ENCODE data around the gene KCTD18. TPM values are rescaled to one million over a fixed set of nuclear protein-coding genes. Genes with fewer than 3 reads are reported as not detected.

KCTD18 gene
- total and polyA plus RNA-seq, 10 of the 15 experiments (the other 5 are each of a cell fraction or from before 2014, with no cell fraction given) = 1.4 to 16.9 (median 12.5) TPM

GRCh38 chr2:200461846-200462710, 47.8 kb downstream of the KCTD18 start (continued):
- no peak for TF ChIP-seq NFIC (IDR thresholded peaks at IDR 0.05; ENCODE audit: low read depth, low read length)

- FAIRE-seq = no peak
- ChIA-PET POLR2A (interaction anchor here (1.0 kb wide), 1 partner anchor 10 kb away, joined by 3 read pairs; no protein-coding TSS in a partner anchor), CTCF (no interaction called here), RAD21 (ENCODE audit: unreplicated experiment) (no interaction called here), SMC1A (ENCODE audit: uncharacterized antibody, unreplicated experiment) (interaction anchor here (0.7 to 1.0 kb wide), 3 partner anchors 9 to 298 kb away, joined by 3 to 4 read pairs (median 3); no protein-coding TSS in a partner anchor)
- no peak overlapping the region for H2AFZ ChIP-seq (ENCODE audit: control insufficient read depth, low read depth, low read length)
- intact Hi-C loops (cut with micrococcal nuclease; ENCODE audit: unreplicated experiment) (loop anchor here (5.0 kb wide), 1 partner anchor 152 kb away; the partner anchor contains the start of gene SPATS2L), in situ Hi-C loops (cut with MboI) (no loop called here)
- TF ChIP-seq HDAC6 (IDR thresholded peaks at IDR 0.05; ENCODE audit: unreplicated experiment) = no peak
- no peak for TF ChIP-seq IKZF1 (conservative IDR thresholded peaks at IDR 0.05)
- TF ChIP-seq EGR1 (IDR thresholded peaks at IDR 0.05; ENCODE audit: borderline replicate concordance in 1 of 2, low read depth in 2 of 2, low read length in 2 of 2) = no peak
- no peak for TF ChIP-seq HCFC1 (IDR thresholded peaks at IDR 0.05; ENCODE audit: low read length)
- TF ChIP-seq RELB (IDR thresholded peaks at IDR 0.05; ENCODE audit: low read depth) = no peak
- TF ChIP-seq ZSCAN29 (IDR thresholded peaks at IDR 0.05) = no peak
- no peak for TF ChIP-seq MLLT1 (IDR thresholded peaks at IDR 0.05)
- TF ChIP-seq YBX1 (IDR thresholded peaks at IDR 0.05) = no peak
- TF ChIP-seq KAT2A (conservative IDR thresholded peaks at IDR 0.05; ENCODE audit: control insufficient read depth, low read depth, low read length) = no peak
- no peak for TF ChIP-seq CREM (IDR thresholded peaks at IDR 0.05; ENCODE audit: low read depth)
- TF ChIP-seq POU2F2 (IDR thresholded peaks at IDR 0.05; ENCODE audit: borderline replicate concordance, low read depth, low read length) = no peak
- no peak for TF ChIP-seq SUPT20H (IDR thresholded peaks at IDR 0.05; ENCODE audit: borderline replicate concordance, control insufficient read depth, low read depth, low read length)
- TF ChIP-seq, protein P1, sequence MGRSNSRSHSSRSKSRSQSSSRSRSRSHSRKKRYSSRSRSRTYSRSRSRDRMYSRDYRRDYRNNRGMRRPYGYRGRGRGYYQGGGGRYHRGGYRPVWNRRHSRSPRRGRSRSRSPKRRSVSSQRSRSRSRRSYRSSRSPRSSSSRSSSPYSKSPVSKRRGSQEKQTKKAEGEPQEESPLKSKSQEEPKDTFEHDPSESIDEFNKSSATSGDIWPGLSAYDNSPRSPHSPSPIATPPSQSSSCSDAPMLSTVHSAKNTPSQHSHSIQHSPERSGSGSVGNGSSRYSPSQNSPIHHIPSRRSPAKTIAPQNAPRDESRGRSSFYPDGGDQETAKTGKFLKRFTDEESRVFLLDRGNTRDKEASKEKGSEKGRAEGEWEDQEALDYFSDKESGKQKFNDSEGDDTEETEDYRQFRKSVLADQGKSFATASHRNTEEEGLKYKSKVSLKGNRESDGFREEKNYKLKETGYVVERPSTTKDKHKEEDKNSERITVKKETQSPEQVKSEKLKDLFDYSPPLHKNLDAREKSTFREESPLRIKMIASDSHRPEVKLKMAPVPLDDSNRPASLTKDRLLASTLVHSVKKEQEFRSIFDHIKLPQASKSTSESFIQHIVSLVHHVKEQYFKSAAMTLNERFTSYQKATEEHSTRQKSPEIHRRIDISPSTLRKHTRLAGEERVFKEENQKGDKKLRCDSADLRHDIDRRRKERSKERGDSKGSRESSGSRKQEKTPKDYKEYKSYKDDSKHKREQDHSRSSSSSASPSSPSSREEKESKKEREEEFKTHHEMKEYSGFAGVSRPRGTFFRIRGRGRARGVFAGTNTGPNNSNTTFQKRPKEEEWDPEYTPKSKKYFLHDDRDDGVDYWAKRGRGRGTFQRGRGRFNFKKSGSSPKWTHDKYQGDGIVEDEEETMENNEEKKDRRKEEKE (IDR thresholded peaks at IDR 0.05) = no peak
- no peak for TF ChIP-seq SMARCA5 (IDR thresholded peaks at IDR 0.05)
- H3K4me2 ChIP-seq (ENCODE audit: control insufficient read depth, insufficient read depth) = no peak overlapping the region
- WGBS (ENCODE audit: insufficient coverage, insufficient replicate concordance, low lambda C conversion rate, missing lambda C conversion rate) = 83% methylated on average over 3 of the region's 3 CpGs
- H3K27me3 ChIP-seq (replicated peaks in 1 of 2; ENCODE audit: control insufficient read depth in 2 of 2, insufficient read depth in 2 of 2, low read length in 1 of 2) = no peaks in the 10 kb centered on the region
- no peak overlapping the region for H3K4me3 ChIP-seq
- ATAC-seq = no peak
- no peaks in the 10 kb centered on the region for H3K79me2 ChIP-seq (ENCODE audit: control insufficient read depth, insufficient read depth, low read length)
- BruUV-seq (replicated peaks) = no TSS peak
- H3K27ac ChIP-seq (ENCODE audit: control insufficient read depth, insufficient read depth) = no peak overlapping the region
- H3K9ac ChIP-seq (ENCODE audit: control insufficient read depth, insufficient read depth, low read length) = no peak overlapping the region
- DNase-seq (ENCODE audit: low read depth, low spot score) = no peak
- H3K4me1 ChIP-seq (ENCODE audit: control insufficient read depth, insufficient read depth, low read length) = peaks cover 15% of the 10 kb centered on the region
- no peaks in the 10 kb centered on the region for H3K36me3 ChIP-seq (ENCODE audit: control insufficient read depth in 2 of 2, insufficient read depth in 2 of 2, low read length in 1 of 2)
- no peaks in the 10 kb centered on the region for H4K20me1 ChIP-seq (ENCODE audit: control insufficient read depth, insufficient read depth)
- H3K9me3 ChIP-seq (replicated peaks; ENCODE audit: control insufficient read depth, insufficient read depth, low read length) = no peaks in the 10 kb centered on the region
These were observed 50.8 kb downstream of the KCTD18 start for GRCh38 chr2:200459101-200459500.
